Glutamatergic neuron (in vitro differentiated cells): ENCODE results near the gene ULK2. TPM values are rescaled to one million over a fixed set of nuclear protein-coding genes. Genes with fewer than 3 reads are reported as not detected.

Experiments used
- DNase-seq: peaks from one replicate; pipeline ENCODE4 v3.0.0; 2022
- H3K27ac Mint-ChIP-seq: one replicate; pipeline ENCODE4 v1.8.0; 2020; ENCODE audit warnings: mild to moderate bottlenecking, mixed read lengths, inconsistent platforms; ENCODE audit not compliant: unreplicated experiment
- H3K27me3 Mint-ChIP-seq: one replicate; pipeline ENCODE4 v1.8.0; 2020; ENCODE audit warnings: mild to moderate bottlenecking, moderate library complexity, mixed read lengths, inconsistent platforms; ENCODE audit not compliant: unreplicated experiment
- H3K36me3 Mint-ChIP-seq: one replicate; pipeline ENCODE4 v1.8.0; 2020; ENCODE audit warnings: mild to moderate bottlenecking, mixed read lengths, inconsistent platforms; ENCODE audit not compliant: unreplicated experiment
- H3K4me1 Mint-ChIP-seq: one replicate; pipeline ENCODE4 v1.8.0; 2020; ENCODE audit warnings: mild to moderate bottlenecking, low read depth, mixed read lengths, inconsistent platforms; ENCODE audit not compliant: unreplicated experiment
- H3K4me3 Mint-ChIP-seq: one replicate; pipeline ENCODE4 v1.8.0; 2020; ENCODE audit warnings: mild to moderate bottlenecking, mixed read lengths, inconsistent platforms; ENCODE audit not compliant: unreplicated experiment
- H3K9me3 Mint-ChIP-seq: one replicate; pipeline ENCODE4 v1.8.0; 2020; ENCODE audit warnings: mild to moderate bottlenecking, moderate library complexity, mixed read lengths, inconsistent platforms; ENCODE audit not compliant: unreplicated experiment
- total RNA-seq: library from RNA; stranded (reverse); fragmentation: NEBNext Ultra II Directional; extraction: Animal tissue kit (Norgen Biotek cat#: 25700); gene quantifications from one replicate; pipeline ENCODE4 v1.2.1, GENCODE V29; 2021; ENCODE audit not compliant: unreplicated experiment
- TF ChIP-seq, protein P1 (sequence below): fragments of 200-600 bp; sonication (generic); IDR thresholded peaks from one replicate; pipeline ENCODE4 v1.5.0; 2021; ENCODE audit not compliant: partially characterized antibody, unreplicated experiment

Gene ULK2
- total RNA-seq, 1 donor from 2014 or later, result 42.3 TPM

- peaks cover 8% of the 10 kb centered on the region for H3K27me3 Mint-ChIP-seq
- H3K4me1 Mint-ChIP-seq, result no peaks in the 10 kb centered on the region
- H3K9me3 Mint-ChIP-seq, result peaks cover 7% of the 10 kb centered on the region
- H3K4me3 Mint-ChIP-seq, result no peak overlapping the region
- peaks cover 5% of the 10 kb centered on the region for H3K36me3 Mint-ChIP-seq
- H3K27ac Mint-ChIP-seq, result no peak overlapping the region
- TF ChIP-seq, protein P1, sequence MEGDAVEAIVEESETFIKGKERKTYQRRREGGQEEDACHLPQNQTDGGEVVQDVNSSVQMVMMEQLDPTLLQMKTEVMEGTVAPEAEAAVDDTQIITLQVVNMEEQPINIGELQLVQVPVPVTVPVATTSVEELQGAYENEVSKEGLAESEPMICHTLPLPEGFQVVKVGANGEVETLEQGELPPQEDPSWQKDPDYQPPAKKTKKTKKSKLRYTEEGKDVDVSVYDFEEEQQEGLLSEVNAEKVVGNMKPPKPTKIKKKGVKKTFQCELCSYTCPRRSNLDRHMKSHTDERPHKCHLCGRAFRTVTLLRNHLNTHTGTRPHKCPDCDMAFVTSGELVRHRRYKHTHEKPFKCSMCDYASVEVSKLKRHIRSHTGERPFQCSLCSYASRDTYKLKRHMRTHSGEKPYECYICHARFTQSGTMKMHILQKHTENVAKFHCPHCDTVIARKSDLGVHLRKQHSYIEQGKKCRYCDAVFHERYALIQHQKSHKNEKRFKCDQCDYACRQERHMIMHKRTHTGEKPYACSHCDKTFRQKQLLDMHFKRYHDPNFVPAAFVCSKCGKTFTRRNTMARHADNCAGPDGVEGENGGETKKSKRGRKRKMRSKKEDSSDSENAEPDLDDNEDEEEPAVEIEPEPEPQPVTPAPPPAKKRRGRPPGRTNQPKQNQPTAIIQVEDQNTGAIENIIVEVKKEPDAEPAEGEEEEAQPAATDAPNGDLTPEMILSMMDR, result no peak
- no peak for DNase-seq
These were observed 115.3 kb downstream of the ULK2 start for GRCh38 chr17:19752216-19753050.

DNA sequence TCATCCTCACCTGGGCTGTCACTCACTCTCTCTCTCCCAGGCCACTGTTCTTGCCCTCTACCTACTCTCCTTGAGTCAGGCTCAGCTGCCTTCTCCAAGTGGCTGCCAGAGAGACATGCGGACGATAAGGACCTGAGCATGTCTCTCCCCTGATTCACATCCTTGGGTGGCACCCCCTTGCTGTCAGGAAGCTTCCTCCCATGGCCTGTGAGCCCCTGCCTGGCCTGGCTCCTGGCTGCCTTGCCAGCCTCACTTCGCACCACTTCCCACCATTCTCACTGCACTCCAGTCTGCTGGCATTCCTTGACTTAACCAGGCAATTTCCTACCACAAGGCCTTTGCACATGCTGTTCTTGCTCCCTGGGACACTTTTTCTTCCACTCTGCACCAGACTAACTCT is 116.9 kb downstream of the ULK2 start:
- no peaks in the 10 kb centered on the region for H3K4me1 Mint-ChIP-seq
- H3K9me3 Mint-ChIP-seq, result peaks cover 7% of the 10 kb centered on the region
- peaks cover 9% of the 10 kb centered on the region for H3K27me3 Mint-ChIP-seq
- no peak for DNase-seq
- TF ChIP-seq, protein P1, result no peak
- H3K36me3 Mint-ChIP-seq, result peaks cover 5% of the 10 kb centered on the region
- H3K4me3 Mint-ChIP-seq, result no peak overlapping the region
- no peak overlapping the region for H3K27ac Mint-ChIP-seq

DNA sequence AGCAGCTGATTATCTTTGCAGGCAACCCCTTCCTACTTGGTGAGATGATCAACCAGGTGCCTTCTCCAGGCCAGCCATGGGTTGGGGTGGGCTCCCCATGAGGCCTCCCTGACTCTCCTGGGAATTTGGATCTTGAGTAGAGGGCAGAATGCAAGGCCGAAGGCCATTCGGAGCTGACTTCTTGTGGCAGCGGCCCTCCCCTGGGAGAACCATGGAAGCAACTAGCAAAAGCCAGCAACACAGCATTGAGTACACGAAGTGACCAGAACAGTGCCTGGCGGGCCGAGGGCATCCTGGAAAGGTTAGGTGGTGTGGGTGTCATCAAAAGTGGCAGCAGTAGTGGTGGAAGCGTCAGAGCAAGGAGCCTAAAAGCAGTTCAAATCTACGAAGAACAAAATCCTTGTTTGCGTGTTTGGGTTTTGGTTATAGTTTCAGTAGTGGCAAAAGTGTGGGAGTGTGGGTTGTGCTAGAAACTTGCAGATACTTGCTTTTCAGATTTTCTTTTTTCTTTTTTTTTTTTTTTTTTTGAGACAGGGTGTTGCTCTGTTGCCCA is 117.6 kb downstream of the ULK2 start:
- Mint-ChIP-seq H3K4me3 (no peak overlapping the region), H3K36me3 (peaks cover 5% of the 10 kb centered on the region), H3K4me1 (no peaks in the 10 kb centered on the region), H3K9me3 (peaks cover 7% of the 10 kb centered on the region), H3K27ac (no peak overlapping the region), H3K27me3 (peaks cover 9% of the 10 kb centered on the region)
- DNase-seq, result no peak
- TF ChIP-seq, protein P1, result no peak

DNA sequence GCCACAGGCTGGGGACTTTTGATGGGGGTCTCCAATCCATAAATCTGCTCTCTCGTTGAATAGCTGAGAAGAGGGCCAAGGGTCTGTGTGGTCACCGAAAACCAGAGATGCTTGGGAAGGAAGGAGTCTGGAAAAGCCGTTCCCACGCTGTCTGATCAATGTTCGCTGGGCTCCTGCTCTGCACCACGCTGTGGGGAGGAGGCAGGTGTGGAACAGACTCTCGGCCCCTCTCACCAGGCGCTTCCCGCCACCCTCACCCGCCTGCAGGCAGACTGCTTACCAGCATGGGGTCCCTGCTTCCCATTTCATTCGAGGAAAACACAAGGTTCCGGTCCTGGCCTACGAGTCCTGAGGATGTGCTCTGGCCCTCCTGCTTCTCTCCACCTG is 118.9 kb downstream of the ULK2 start:
- peaks cover 11% of the 10 kb centered on the region for H3K27me3 Mint-ChIP-seq

More for the DNA sequence above, 118.9 kb downstream of the ULK2 start:
- Mint-ChIP-seq H3K9me3 (peaks cover 7% of the 10 kb centered on the region), H3K4me3 (no peak overlapping the region), H3K27ac (no peak overlapping the region), H3K36me3 (peaks cover 5% of the 10 kb centered on the region), H3K4me1 (no peaks in the 10 kb centered on the region)
- no peak for DNase-seq
- TF ChIP-seq, protein P1, result no peak
